SK-N-MC (cell line): ENCODE measurements around the gene GFRA1.

Source experiments
- EZH2 ChIP-seq: fragments of 200-600 bp; sonication (generic); IDR thresholded peaks from one replicate; pipeline ENCODE4 v1.6.1; 2017; ENCODE audit warnings: antibody characterized with exemption
- FOXP2 ChIP-seq: optimal IDR thresholded peaks from 2 replicates; pipeline ENCODE3; 2011; ENCODE audit warnings: mild to moderate bottlenecking, moderate library complexity; ENCODE audit not compliant: insufficient read depth; ENCODE audit errors: extremely low read length, control extremely low read depth
- POLR2AphosphoS5 ChIP-seq: IDR thresholded peaks from 2 replicates; pipeline ENCODE4 v1.6.1; 2012; ENCODE audit warnings: mild to moderate bottlenecking, low read depth, low read length, borderline replicate concordance

GRCh38 chr10:116141246-116141645 lies 131.8 kb downstream of the GFRA1 start:
- no peak for TF ChIP-seq EZH2
- no peak for TF ChIP-seq POLR2AphosphoS5
- no peak for TF ChIP-seq FOXP2
